GM21447 (cell line): ENCODE results near the gene CFAP410.

Experiments used
- ATAC-seq: cut with Tn5 transposase; IDR thresholded peaks from one replicate; pipeline ENCODE4 v1.9.1; 2021; ENCODE audit not compliant: unreplicated experiment

Gene CFAP410

DNA sequence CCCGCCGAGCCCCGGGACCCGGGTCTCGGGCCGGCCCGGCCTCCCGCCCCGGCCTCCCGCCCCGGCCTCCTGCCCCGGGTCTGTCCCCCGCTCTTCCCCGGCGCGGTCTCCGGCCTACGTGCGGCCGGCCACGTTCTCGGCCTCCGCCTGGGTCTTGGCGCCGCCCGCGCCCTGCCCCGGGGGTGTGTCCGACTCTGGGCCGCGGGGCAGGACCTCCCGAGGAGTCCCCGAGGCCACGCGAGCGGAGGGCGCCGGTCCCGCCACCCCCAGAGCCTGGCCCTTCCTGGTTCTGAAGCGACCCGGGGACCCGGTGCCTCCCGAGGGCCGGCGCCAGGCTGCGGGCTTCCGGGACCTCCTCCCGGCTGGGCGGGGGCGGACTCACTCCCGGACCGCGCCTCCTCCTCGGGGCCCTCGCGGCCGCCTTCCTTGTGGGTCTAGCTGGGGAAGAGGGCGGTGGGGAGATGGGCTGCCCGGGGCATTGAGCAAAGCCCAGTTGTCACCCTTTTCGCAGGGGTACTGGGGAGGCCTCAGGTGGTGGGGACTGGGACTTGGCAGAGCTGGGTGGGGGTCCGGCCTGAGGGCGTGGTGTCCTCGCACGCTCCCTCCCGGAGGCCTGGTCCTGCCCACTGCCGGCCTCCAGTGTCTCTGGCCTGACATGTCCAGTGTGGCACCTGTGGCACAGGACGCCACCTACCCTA lies 38.8 kb downstream of the CFAP410 start:
- ATAC-seq: no peak

- peak; percentile 57 for ATAC-seq
Measured at GRCh38 chr21:44299458-44300261, 39.5 kb downstream of the CFAP410 start, which contains the start of gene PFKL. Gene PFKL, plus strand, starts transcription at chr21:44300053. Its CDS starts 53 bp downstream, at chr21:44300106.

DNA sequence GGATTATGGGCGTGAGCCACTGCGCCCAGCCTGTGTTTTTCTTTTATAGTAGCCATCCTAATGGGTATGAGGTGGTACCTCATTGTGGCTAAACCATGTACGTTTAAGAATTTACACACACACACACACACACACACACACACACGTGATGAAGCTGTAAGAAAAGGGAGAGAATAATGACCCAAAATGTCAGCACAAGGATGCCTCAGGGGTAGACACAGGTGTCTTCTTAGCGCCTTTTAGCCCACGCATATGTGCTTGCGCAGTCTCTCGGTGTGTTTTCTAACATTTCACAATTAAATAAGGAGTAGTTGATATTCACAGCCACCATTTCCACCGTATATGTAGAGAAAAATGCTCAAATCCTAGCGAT lies 40.1 kb downstream of the CFAP410 start:
- ATAC-seq: no peak

- no peak for ATAC-seq
Measured at GRCh38 chr21:44298301-44298700, 40.9 kb downstream of the CFAP410 start.

GRCh38 chr21:44297525-44298290 lies 41.5 kb downstream of the CFAP410 start:
- ATAC-seq: peak; percentile 35

DNA sequence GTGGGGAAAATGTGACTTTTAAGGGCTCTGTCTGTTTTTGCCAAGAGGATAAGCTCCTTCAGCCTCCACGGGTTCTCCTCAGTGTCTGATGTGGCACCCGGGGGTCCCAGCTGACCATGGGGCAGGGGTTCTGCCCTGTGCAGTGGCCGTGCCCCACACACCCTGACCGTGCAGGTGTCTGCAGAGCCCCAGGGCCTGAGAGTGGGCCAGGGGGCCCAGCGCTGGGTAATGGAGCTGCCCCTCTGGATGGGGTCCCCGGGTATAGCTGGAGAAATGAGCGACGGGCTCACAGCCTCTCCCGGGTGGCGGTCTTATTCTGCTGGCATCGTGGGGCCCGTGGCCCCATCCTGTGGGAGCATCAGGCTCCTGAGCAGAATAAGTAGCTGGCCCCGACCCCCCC lies 42.3 kb downstream of the CFAP410 start:
- no peak for ATAC-seq

- ATAC-seq: no peak
Measured at GRCh38 chr21:44296103-44296519, 43.1 kb downstream of the CFAP410 start.

DNA sequence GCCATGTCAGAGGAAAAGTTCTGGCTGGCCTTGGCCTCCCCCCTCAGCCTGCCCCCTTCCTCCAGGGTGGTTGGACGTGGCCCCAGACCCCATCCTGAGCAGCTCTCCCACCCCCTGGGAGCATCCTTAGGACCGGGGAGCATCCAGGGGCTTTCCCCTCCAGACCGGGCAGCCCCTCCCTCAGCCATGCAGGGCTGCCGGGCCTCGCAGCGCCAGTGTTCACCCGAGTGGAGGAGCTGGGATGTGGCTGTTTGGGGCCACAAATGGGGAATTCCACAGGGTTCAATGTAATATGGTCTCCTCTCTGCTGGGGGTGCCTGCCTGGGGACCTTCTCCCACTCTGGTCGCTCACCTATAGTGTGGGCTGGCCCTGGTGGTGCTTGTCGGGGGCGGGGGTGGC lies 43.5 kb downstream of the CFAP410 start:
- no peak for ATAC-seq

DNA sequence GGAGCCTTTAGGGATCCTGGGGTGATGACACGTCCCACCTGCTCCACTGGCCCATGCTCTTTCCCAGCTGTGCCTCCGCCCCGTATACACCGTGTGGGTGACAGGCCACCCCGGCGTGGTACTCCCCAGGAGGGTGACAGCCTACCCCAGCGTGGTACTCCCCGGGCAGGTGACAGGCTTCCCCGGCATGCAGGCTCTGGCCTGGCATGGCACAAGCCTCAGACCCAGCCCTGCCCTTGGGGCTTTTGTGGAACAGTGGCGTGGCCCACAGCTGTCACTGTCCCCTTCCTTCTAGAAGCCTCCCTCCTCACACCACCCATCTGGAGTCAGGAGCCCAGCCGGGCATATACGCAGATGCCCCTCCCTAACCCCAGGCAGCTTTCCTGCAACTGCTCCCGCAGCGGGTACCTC lies 44.0 kb downstream of the CFAP410 start:
- ATAC-seq: no peak

DNA sequence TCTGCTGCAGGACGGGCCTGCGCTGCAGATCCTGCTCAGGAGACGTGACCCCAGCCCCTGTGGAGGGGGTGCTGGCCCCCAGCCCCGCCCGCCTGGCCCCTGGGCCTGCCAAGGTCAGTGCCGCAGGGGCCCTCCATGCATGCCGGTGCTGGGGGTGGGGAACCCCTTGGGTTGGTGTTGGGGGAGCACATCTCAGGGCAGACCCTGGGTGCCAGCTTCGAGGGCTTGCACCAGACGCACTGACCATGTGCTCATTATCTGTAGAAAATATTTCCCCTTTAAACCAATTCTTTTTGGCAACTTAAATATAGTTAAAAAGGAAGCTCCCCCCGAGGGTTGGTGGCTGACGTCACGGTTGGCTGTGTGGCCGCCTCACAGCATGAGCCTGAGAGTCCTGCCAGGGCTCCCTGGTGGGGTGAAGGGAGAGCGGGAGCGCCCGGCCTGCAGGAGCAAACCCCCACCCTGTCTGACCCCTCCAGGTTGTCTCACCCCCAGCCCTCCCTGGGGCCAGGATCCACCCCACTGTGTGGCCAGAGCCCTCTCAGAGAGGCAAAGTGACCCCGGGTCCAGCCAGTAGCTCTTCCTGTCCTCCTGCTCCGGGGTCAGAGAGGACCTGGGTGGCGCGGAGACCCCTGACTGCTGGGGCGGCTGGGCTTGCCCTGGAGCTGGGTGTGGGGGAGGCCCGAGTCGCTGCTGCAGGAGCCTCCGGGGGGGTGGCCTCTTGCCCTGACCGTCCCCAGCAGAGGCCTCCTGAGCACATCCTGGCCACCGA lies 44.6 kb downstream of the CFAP410 start:
- no peak for ATAC-seq

- no peak for ATAC-seq
Measured at GRCh38 chr21:44293551-44294231, 45.5 kb downstream of the CFAP410 start.

DNA sequence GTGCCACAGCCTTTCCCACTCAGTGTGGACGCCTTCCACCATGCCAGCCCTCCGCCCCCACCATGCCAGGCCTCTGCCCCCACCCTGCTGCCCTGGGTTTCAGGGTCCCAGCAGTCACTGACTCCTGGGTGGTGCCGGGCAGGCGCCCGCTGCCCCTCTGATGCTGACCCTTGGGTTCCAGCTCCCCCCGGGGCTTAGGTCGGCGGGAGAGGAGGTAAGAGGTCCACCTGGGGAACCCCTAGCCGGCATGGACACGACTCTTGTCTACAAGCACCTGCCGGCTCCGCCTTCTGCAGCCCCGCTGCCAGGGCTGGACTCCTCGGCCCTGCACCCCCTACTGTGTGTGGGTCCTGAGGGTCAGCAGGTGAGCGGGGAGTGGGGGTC lies 46.4 kb downstream of the CFAP410 start:
- no peak for ATAC-seq

DNA sequence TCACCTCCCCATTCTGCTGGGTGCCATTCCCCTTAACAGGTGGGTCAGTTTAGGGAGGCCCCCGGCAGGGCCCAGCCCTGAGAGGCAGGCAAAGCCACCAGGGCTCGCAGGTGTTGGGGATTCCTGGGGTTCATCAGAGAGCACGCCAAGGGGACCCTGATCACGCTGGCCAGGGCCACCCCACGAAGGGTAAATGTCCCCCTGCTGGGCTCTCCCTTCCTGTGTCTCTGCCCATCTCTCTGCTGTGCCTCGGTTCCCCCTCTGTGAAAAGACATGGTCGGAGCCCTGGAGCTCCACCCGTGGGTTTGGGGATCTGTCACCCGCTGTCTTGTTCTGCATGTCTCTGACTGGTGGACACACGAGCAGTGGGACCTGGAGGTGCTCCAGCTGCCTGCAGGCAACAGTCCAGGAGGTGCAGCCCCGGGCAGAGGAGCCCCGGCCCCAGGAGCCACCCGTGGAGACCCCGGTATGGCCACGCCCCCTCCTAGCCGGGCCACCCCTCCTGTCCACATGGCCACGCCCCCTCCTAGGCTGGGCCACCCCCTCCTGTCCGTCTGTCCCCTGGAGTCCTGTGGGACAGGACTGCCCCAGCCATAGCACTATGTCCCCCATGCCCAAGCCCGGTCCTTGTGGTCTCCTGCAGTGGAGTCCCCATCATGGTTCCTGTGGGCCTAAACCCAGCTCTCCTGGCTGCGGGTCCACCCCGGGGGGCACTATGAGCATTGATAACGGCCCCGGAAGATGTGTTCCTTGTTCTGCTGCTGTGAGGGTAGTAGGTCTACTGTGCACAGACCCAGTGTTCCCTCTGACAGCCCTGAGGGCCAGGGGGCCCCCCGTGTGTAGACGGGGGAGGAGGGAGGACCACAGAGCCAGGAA lies 47.0 kb downstream of the CFAP410 start:
- no peak for ATAC-seq

DNA sequence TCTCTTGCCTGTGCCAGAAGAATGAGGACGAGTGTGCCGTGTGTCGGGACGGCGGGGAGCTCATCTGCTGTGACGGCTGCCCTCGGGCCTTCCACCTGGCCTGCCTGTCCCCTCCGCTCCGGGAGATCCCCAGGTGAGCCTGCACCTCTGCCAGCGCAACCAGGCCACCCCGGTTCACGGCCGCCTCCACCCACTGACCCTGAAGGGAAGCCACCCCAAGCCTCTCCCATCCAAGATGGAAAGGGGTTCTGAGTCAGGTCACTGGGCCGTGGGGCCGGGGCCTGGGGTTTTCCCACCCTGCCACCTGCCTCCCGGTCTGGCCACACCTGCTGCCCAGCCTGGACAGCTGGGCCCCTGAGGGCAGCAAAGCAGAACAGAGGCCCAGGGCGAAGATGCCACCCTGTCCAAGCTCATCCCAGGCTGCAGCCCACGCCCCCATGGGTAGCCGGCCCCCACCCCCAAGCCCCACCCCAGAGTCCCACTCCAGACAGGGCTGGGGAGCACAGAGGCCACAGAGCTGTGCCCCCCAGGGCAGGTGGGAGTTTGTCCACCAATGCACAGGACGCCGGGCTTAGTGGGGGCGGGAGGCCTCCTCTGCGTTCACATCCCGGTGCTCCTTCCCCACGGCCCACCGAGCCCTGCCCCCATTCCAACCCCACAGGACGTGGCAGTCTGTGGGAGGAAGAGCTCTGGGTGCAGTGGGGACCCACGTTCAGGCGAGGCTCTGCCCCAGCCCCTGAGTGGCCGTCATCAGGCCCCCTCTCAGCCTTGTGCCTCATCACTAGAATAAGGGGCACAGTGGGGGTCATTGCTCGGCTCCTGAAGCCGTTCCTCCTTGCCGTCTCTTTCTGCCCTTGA lies 47.9 kb downstream of the CFAP410 start:
- ATAC-seq: no peak

- ATAC-seq: no peak
Measured at GRCh38 chr21:44290327-44291077, 48.7 kb downstream of the CFAP410 start.

DNA sequence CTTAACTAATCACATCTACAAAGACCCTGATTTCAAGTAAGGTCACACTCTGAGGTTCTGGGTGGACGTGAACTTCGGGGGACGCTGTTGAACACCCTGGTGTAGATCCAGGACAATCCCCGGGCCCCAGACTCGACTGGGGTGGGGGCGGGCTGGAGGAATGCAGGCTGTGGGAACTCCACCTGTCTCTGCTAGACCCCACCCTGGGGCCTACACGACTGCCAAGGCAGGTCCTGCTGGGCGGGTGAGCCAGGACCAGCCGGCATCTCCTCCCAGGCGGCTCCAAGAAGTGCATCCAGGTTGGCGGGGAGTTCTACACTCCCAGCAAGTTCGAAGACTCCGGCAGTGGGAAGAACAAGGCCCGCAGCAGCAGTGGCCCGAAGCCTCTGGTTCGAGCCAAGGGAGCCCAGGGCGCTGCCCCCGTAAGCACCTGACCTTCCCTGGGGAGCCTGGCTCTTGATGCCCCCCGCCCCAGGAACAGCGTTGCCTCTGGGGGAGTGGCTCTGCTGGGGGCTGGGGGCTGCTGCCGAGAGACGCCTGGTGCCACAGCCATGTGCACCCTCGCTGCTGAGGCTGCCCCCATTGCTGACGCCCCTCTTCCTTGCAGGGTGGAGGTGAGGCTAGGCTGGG lies 49.7 kb downstream of the CFAP410 start:
- no peak for ATAC-seq
